ENCODE data around the gene UGCG. TPM values are rescaled to one million over a fixed set of nuclear protein-coding genes. Genes with fewer than 3 reads are reported as not detected.

The UGCG gene
- total and polyA plus RNA-seq, 2 of the 8 experiments (the other 6 are each of a cell fraction or from before 2014, with no cell fraction given) = 14.9 to 34.0 TPM

- Histone ChIP-seq H3K14ac (ENCODE audit: insufficient read length) (no peak overlapping the region), H3K18ac (ENCODE audit: extremely low read depth, low read length) (no peak overlapping the region), H4K20me1 (replicated peaks in 1 of 2; ENCODE audit: control insufficient read depth in 1 of 2, insufficient read depth in 2 of 2, low read length in 2 of 2) (no peaks in the 10 kb centered on the region), H2AK5ac (ENCODE audit: low read depth, low read length) (no peak overlapping the region), H3K27me3 (replicated peaks in 1 of 4; ENCODE audit: control insufficient read depth in 3 of 4, extremely low read depth in 1 of 4, insufficient read depth in 3 of 4, low read length in 3 of 4) (no peaks in the 10 kb centered on the region), H2BK5ac (ENCODE audit: low read depth, low read length) (no peak overlapping the region), H4K91ac (replicated peaks; ENCODE audit: insufficient read length, low read length) (no peak overlapping the region), H3K56ac (replicated peaks; ENCODE audit: insufficient read length, low read depth, low read length) (no peak overlapping the region), H3K27ac (ENCODE audit: low read depth, low read length) (no peak overlapping the region), H3K36me3 (ENCODE audit: control insufficient read depth in 2 of 4, insufficient read depth in 4 of 4, low read length in 3 of 4) (no peaks in the 10 kb centered on the region), H2BK120ac (replicated peaks; ENCODE audit: low read depth, low read length) (no peak overlapping the region), H2BK15ac (ENCODE audit: low read length) (no peak overlapping the region), H3K4ac (replicated peaks; ENCODE audit: insufficient read length, low read depth, low read length) (no peak overlapping the region), H2AFZ (ENCODE audit: low read length) (no peak overlapping the region), H4K8ac (ENCODE audit: extremely low read depth, insufficient read depth, low read length) (no peak overlapping the region), H2BK12ac (ENCODE audit: low read depth, low read length) (no peak overlapping the region), H3K79me2 (ENCODE audit: control insufficient read depth in 1 of 2, insufficient read depth in 2 of 2, low read length in 2 of 2) (no peaks in the 10 kb centered on the region), H3K4me3 (ENCODE audit: extremely low read depth in 1 of 4, insufficient read depth in 2 of 4, low read depth in 3 of 4, low read length in 4 of 4) (no peak overlapping the region), H3K9ac (replicated peaks in 1 of 4; ENCODE audit: extremely low read depth in 1 of 4, low read depth in 3 of 4, low read length in 3 of 4) (no peak overlapping the region), H3K9me3 (ENCODE audit: insufficient read depth in 2 of 2, low read depth in 1 of 2, low read length in 1 of 2) (no peaks in the 10 kb centered on the region), H3K79me1 (ENCODE audit: low read depth, low read length) (no peaks in the 10 kb centered on the region), H2BK20ac (ENCODE audit: low read length) (no peak overlapping the region), H4K5ac (ENCODE audit: insufficient read length, low read depth, low read length) (no peak overlapping the region), H3K23ac (ENCODE audit: insufficient read length) (no peak overlapping the region), H3K23me2 (ENCODE audit: low read depth, low read length) (no peaks in the 10 kb centered on the region), H3K4me1 (replicated peaks in 1 of 4; ENCODE audit: control insufficient read depth in 3 of 4, insufficient read depth in 4 of 4, low read length in 3 of 4) (peaks cover 0 to 8% (median 3%) of the 10 kb centered on the region in 4 experiments; a peak in 4 of 7 replicates), H3K4me2 (ENCODE audit: insufficient read depth in 1 of 2, low read depth in 2 of 2, low read length in 2 of 2) (no peak overlapping the region)
- 77% methylated on average over 3 of the region's 3 CpGs; no CpG with 5 or more reads in 1 of the 2 experiments for WGBS, 2 experiments (ENCODE audit: extremely low coverage in 1 of 2, insufficient coverage in 1 of 2, insufficient read length in 1 of 2, insufficient replicate concordance in 2 of 2, low coverage in 1 of 2, low lambda C conversion rate in 2 of 2, missing lambda C conversion rate in 1 of 2)
- CTCF ChIA-PET (ENCODE audit: partially characterized antibody) = interaction anchor here (1.5 kb wide), 1 partner anchor 8 kb away, joined by 4 read pairs; no protein-coding TSS in a partner anchor
- DNase-seq (ENCODE audit: low read depth in 1 of 2, low spot score in 2 of 2) (no peak), FAIRE-seq (no peak)
- POLR2A ChIA-PET (ENCODE audit: partially characterized antibody) = interaction anchor here (1.1 to 2.1 kb wide), 2 partner anchors 10 to 18 kb away, joined by 3 to 8 read pairs; partner anchors contain the start of gene UGCG
- TF ChIP-seq CREB1 (IDR thresholded peaks at IDR 0.05) (no peak), SUZ12 (IDR thresholded peaks at IDR 0.05; ENCODE audit: low read length) (no peak), JUN (IDR thresholded peaks at IDR 0.05; ENCODE audit: low read depth, low read length) (no peak), KDM1A (IDR thresholded peaks at IDR 0.05; ENCODE audit: borderline replicate concordance, low read length) (no peak), TAF1 (IDR thresholded peaks at IDR 0.05; ENCODE audit: low read depth, low read length) (no peak), HDAC6 (IDR thresholded peaks at IDR 0.05; ENCODE audit: low read depth, low read length) (no peak), RXRA (IDR thresholded peaks at IDR 0.05; ENCODE audit: insufficient read depth, low read depth, low read length) (no peak), RNF2 (IDR thresholded peaks at IDR 0.05; ENCODE audit: borderline replicate concordance, low read depth, low read length, missing control alignments, poor library complexity, severe bottlenecking) (no peak), ATF3 (IDR thresholded peaks at IDR 0.05; ENCODE audit: insufficient read depth, low read depth, low read length) (no peak), PHF8 (conservative IDR thresholded peaks at IDR 0.05; ENCODE audit: low read depth, low read length) (no peak), BRCA1 (IDR thresholded peaks at IDR 0.05; ENCODE audit: low read depth, low read length) (no peak), BCL11A (IDR thresholded peaks at IDR 0.05; ENCODE audit: low read depth in 2 of 2, low read length in 2 of 2) (no peak), RAD21 (IDR thresholded peaks at IDR 0.05 in 1 of 2, conservative IDR thresholded peaks at IDR 0.05 in 1 of 2; ENCODE audit: low read depth in 2 of 2, low read length in 2 of 2) (no peak)
Measured at GRCh38 chr9:111878946-111879345, 17.7 kb upstream of the UGCG start.

All from H1 (cell line).